ENCODE data around the gene ULBP1.
"Not testable (repeated sequence)": the region's sequence is repeated elsewhere in the genome, so short reads cannot be mapped to it uniquely, and the experiment has no call there.

GRCh38 chr6:149959806-149960205 lies 3.9 kb upstream of the ULBP1 start:
- TF ChIP-seq CTCF (IDR thresholded peaks at IDR 0.05 in 4 of 5, conservative IDR thresholded peaks at IDR 0.05 in 1 of 5); POLR2A (IDR thresholded peaks at IDR 0.05): not testable (repeated sequence)

Measured in gastrocnemius medialis (tissue), 4 donors.